ENCODE data around the gene MUTYH. TPM values are rescaled to one million over a fixed set of nuclear protein-coding genes. Genes with fewer than 3 reads are reported as not detected.

The MUTYH gene
- total RNA-seq, result 14.3 and 17.0 TPM in 2 replicates

GRCh38 chr1:45339789-45340558 lies at the start of gene MUTYH, which contains the start of gene TOE1:
Gene MUTYH (minus strand): TSS chr1:45340440. CDS start chr1:45334505, 5,935 bp downstream.
Gene TOE1 (plus strand): TSS chr1:45340170. CDS start chr1:45340253, 83 bp downstream.

DNA sequence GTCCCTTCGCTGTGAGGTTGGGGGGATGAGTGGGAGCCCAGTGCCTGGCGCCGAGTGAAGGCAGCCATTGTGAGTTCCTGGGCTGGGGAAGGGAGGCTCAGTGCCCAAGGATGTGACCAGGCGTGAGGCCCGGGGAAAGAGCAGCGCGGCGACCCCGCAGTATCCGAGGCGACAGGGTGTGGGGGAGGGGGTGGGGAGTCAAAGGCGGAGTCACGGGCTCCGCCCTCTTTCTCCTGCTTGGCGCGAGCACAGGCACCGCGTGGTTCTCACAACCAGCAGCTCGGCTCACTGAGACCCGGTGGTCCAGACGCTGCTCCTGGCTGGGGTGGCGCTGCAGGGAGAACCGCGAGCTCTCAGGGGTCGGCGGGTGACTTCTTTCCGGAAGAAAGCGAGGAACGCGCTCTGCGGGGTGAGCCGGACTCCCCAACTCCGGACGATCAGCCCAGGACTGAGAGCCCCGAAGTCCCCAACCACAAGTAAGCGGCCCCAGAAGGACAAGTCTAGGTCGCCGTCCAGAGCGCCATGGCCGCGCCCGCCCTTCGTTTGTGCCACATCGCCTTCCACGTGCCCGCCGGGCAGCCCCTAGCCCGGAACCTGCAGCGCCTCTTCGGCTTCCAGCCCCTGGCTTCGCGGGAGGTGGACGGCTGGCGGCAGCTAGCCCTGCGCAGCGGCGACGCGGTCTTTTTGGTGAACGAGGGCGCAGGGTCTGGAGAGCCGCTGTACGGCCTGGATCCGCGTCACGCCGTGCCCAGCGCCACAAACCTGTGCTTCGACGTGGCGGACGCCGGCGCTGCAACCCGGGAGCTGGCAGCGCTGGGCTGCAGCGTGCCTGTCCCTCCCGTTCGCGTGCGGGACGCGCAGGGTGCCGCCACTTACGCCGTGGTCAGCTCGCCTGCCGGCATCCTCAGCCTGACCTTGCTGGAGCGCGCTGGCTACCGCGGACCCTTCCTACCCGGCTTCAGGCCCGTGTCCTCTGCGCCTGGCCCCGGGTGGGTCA lies 13.3 kb downstream of the MUTYH start, which contains the start of gene HPDL:
Gene HPDL (plus strand): TSS at position 269 of the 997 bp plus-strand sequence. CDS start 254 bp downstream, at position 523.

Other genes with a start within 250 kb of the MUTYH start
- 0.20 and 0.37 TPM in 2 replicates for gene ZSWIM5, start 133.8 kb downstream of the MUTYH start, total RNA-seq
- 3.7 and 4.7 TPM in 2 replicates for gene HPDL, start 13.5 kb downstream of the MUTYH start, total RNA-seq
- gene TOE1, start 270 bp downstream of the MUTYH start, total RNA-seq, result 16.2 and 19.4 TPM in 2 replicates
- gene TESK2, start 150.7 kb upstream of the MUTYH start, total RNA-seq, result 1.1 and 1.2 TPM in 2 replicates
- 0.98 and 1.1 TPM in 2 replicates for gene CCDC163, start 159.6 kb upstream of the MUTYH start, total RNA-seq
- 4.4 and 6.6 TPM in 2 replicates for gene MMACHC, start 159.9 kb upstream of the MUTYH start, total RNA-seq
- gene PRDX1, start 181.4 kb upstream of the MUTYH start, total RNA-seq, result 354 and 407 TPM in 2 replicates
- gene AKR1A1, start 210.4 kb upstream of the MUTYH start, total RNA-seq, result 113 and 140 TPM in 2 replicates
- 39.3 and 56.9 TPM in 2 replicates for gene NASP, start 243.6 kb upstream of the MUTYH start, total RNA-seq

All from subcutaneous preadipocyte (primary cell).